Vein endothelial cell (primary cell): ENCODE measurements around the gene CUL7. TPM values are rescaled to one million over a fixed set of nuclear protein-coding genes. Genes with fewer than 3 reads are reported as not detected.

Experiments used
- total RNA-seq: library from RNA; depleted of rRNA; stranded (reverse); fragments of >200 nt; gene quantifications from 2 replicates; pipeline ENCODE4 v1.2.3, GENCODE V29; 2012

CUL7 gene
- 26.7 and 50.0 TPM in 2 replicates for total RNA-seq

DNA sequence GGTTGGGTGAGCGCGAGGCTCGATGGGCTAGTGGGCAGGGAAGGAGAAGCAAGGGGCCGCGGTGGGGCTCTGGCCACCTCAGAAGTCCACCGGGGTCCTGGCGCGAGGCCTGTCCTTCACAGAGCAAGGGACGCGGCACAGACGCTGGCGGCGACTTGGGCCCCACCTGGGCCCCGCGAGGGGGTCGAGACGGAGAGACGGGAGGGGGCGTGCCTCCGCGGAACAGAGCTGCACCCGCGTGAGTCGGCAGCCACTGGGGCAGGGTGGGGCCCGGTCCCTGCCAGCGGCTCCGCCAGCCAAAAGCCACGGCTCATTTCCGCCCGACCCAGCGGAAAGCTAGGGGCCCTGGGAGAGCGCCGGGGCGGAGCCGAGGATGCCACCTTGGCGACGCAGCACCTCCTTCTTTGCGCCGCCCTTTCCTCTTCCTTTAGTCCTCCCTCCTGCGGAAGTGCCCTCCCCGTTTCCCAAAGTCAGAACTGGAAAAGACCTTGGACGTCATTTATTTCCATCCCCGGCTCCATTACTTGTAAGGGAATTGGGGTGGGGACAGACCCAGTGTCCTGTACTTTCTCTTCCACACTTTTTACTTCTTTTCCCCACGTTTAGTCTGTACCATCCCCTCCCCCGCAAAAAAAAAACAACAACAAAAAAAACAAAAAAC, at the start of gene CUL7:
CUL7 (minus strand) TSS at position 307 of the 661 bp plus-strand sequence. CDS start 1,063 bp downstream, outside the sequence.

DNA sequence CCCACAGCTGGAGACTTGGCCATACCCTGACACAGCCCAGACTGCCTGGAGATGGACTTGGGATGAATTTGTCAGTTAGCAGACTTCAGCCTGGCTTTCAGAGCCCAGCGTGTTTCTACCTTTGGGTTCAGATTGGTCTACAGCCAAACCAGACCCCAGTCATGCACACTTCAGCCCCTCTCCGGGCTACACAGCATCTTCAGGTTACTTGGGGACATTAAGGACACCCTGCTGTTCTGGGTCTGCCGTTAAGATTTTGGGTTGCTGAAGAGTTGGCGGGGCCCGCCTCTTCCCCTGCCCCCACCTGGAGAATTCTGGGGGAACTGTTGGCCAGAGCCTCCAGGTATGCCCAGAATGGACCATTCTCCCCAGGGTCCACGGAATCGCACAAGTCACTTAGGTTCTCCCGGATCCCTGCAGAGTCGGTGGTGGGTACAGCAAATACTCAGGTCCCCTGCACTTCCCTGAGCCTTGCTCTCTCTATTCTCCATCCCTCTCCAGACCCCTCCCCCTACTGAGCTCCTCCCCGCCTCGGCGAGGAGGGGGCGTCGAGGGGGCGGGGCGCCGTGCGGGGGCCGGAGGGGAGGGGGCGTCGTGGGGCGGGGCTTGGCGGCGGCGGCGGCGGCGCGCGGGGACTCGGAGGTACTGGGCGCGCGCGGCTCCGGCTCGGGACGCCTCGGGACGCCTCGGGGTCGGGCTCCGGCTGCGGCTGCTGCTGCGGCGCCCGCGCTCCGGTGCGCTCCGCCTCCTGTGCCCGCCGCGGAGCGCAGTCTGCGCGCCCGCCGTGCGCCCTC, 22.2 kb upstream of the CUL7 start, which contains the start of gene PTK7:
PTK7 (plus strand) TSS at position 645 of the 794 bp plus-strand sequence. CDS start 175 bp downstream, outside the sequence.

DNA sequence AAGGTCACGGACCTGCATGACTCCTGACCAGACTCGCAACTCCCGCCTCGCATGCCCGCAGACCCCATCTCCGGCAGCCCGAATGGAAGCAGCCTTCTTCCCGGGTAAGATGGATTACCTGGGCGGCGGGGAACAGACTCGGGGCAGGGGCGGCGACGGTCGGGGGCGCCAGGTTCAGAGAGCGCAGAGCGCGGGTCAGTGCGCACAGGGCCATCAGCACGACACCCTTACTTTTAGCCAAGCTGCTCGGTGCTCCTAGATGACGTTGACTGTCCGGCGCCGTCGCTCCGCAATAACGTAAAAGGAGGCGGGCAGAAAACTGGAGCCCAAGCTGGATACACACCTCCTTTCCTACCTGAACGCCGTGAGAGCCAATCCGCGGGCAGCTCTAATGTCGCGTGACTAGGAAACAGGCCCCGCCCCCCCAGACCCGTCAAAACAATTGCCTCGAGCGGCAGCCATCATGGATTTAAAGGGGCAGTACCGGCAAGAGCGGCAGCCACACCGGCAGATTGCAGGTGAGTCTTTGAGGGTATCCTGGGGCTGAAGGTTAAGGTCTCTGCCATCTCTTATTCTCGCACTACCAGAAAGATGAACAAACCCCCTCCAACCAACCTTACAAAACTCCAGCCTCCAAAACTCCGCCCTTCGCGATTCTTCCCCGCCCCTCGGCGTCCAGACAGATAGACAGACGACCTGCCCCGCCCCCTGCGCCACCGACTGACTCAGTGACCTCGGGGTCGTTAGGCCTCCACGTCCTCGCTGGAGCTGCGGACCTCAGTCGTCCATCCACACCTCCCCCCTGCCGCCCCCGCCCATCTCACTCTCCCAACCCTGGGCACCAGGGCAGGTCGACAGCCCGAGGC, 5.8 kb upstream of the CUL7 start, which contains the start of the genes KLC4 and MRPL2:
KLC4 (plus strand) TSS at position 464 of the 866 bp plus-strand sequence. CDS start 1,705 bp downstream, outside the sequence.
MRPL2 (minus strand) TSS at position 267 of the 866 bp plus-strand sequence; CDS start at position 214, 53 bp downstream.

DNA sequence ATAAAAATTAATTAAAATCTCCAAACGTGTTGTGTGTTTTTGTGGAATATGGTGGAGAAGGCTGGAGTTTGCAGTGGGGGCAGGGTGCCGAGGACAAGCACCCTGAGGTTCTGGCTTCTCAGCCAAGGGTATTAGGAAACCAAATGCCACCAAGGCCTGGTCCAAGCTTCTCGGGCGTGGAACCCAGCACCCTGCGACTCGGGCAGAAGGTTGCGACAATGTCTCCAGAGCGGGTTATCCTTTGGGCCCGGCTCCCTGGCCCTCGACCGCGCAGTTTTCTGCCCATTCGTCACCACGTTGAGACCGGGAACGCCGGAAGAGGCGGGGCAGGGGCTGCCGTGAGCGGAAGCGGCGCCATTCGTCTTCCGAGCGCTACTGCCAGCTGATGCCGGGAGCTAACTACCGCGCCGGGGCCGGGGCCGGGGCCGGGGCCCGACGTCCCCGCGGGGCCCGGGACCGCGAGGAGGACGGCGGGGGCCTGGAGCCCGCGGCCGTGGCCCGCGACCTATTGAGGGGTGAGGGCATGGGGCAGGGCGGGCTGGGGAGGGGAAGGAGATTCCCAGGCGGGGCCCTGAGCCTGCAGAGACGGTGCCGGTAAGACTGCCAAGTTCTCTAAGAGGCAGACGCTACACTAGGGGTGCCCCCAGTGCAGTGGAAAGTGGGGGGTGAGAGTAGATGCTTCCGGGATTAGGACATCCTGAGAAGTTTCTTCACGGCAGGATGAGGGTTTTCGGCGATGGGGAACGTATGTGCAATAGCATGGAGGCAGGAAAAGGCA, 32.2 kb downstream of the CUL7 start, which contains the start of gene RRP36:
RRP36 (plus strand) TSS at position 354 of the 778 bp plus-strand sequence; CDS start at position 386, 32 bp downstream.

DNA sequence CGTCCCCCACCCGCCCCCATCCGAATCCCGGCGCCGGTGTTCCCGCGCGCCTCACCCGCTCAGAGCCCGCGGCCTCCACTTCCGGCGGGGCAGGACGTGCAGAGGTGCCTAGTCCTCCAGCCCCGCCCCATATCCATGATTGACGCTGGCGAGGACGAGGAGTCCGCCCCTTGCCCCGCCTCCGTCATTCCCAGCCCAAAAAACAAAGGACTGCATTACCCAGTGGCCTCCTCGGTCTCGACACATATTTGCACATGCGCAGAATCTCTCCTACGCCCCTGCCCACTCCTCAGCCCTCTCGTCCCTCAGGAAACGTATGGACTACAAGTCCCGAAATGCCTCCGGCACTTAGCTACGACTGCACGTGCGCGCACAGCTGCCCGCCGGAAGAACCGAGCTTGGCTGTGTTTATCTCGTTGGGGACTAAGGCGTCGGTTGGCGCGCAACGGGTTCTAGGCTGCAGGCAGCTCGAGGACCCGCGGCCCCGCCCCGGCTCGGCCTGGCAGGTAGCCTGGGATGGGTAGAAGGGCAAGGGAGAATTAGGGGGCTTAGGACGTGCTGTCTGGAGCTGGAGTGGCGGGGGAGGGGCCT, 39.7 kb downstream of the CUL7 start, which contains the start of the genes KLHDC3 and MEA1:
KLHDC3 (plus strand) TSS at position 407 of the 591 bp plus-strand sequence. CDS start 2,944 bp downstream, outside the sequence.
MEA1 (minus strand) TSS at position 104 of the 591 bp plus-strand sequence. CDS start 133 bp downstream, outside the sequence.

Other genes with a start within 250 kb of the CUL7 start
- 148 and 153 TPM in 2 replicates for gene RPL7L1, start 174.2 kb downstream of the CUL7 start, total RNA-seq
- gene PTCRA, start 137.8 kb downstream of the CUL7 start, total RNA-seq: not detected in 2 replicates
- 24.6 and 28.4 TPM in 2 replicates for gene CNPY3, start 124.4 kb downstream of the CUL7 start, total RNA-seq
- 0.33 TPM in 1 of 2 replicates, not detected in the other for gene GNMT, start 93.1 kb downstream of the CUL7 start, total RNA-seq
- 11.8 and 20.3 TPM in 2 replicates for gene PEX6, start 74.7 kb downstream of the CUL7 start, total RNA-seq
- 44.0 and 50.3 TPM in 2 replicates for gene PPP2R5D, start 69.3 kb downstream of the CUL7 start, total RNA-seq
- gene MEA1, start 39.9 kb downstream of the CUL7 start, total RNA-seq: 45.5 and 46.4 TPM in 2 replicates
- 129 and 137 TPM in 2 replicates for gene KLHDC3, start 39.6 kb downstream of the CUL7 start, total RNA-seq
- gene RRP36, start 32.2 kb downstream of the CUL7 start, total RNA-seq: 102 and 110 TPM in 2 replicates
- gene MRPL2, start 5.6 kb upstream of the CUL7 start, total RNA-seq: 19.1 and 26.5 TPM in 2 replicates
- gene KLC4, start 5.8 kb upstream of the CUL7 start, total RNA-seq: 15.9 and 17.0 TPM in 2 replicates
- 12.0 and 35.6 TPM in 2 replicates for gene PTK7, start 22.5 kb upstream of the CUL7 start, total RNA-seq
- gene SRF, start 117.4 kb upstream of the CUL7 start, total RNA-seq: 24.8 TPM in 2 replicates
- 24.9 and 31.7 TPM in 2 replicates for gene CUL9, start 128.3 kb upstream of the CUL7 start, total RNA-seq
- gene DNPH1, start 175.6 kb upstream of the CUL7 start, total RNA-seq: 30.8 and 45.7 TPM in 2 replicates
- gene TTBK1, start 189.6 kb upstream of the CUL7 start, total RNA-seq: 0.10 TPM in 1 of 2 replicates, not detected in the other
- not detected in 2 replicates for gene SLC22A7, start 244.4 kb upstream of the CUL7 start, total RNA-seq